GM12801 (cell line): ENCODE measurements around the gene DMBT1.

Experiments
- CTCF ChIP-seq: IDR thresholded peaks from one replicate; pipeline ENCODE4 v1.5.1; 2011; ENCODE audit warnings: control low read depth; ENCODE audit not compliant: insufficient read length; ENCODE audit errors: extremely low read depth

DMBT1 gene

GRCh38 chr10:122649903-122650302 is 89.3 kb downstream of the DMBT1 start:
- TF ChIP-seq CTCF, result no peak

GRCh38 chr10:122650331-122650730 is 89.8 kb downstream of the DMBT1 start:
- TF ChIP-seq CTCF, result no peak

GRCh38 chr10:122655524-122656307 is 95.2 kb downstream of the DMBT1 start:
- no peak for TF ChIP-seq CTCF

GRCh38 chr10:122656308-122656705 is 95.8 kb downstream of the DMBT1 start:
- no peak for TF ChIP-seq CTCF

GRCh38 chr10:122656741-122657140 is 96.2 kb downstream of the DMBT1 start:
- no peak for TF ChIP-seq CTCF

GRCh38 chr10:122657255-122657654 is 96.7 kb downstream of the DMBT1 start:
- TF ChIP-seq CTCF, result no peak

GRCh38 chr10:122657729-122658128 is 97.2 kb downstream of the DMBT1 start:
- no peak for TF ChIP-seq CTCF
